Epithelial cell of esophagus (primary cell): ENCODE measurements around the gene IGSF23.

Source experiments
- DNase-seq: peaks from one replicate; pipeline ENCODE4 v3.0.0; 2010; ENCODE audit warnings: low read depth
- H3K4me3 ChIP-seq: 2 replicates; pipeline ENCODE4 v1.5.1; 2011; ENCODE audit warnings: mild to moderate bottlenecking, low read length, control low read depth
- CTCF ChIP-seq: IDR thresholded peaks from 2 replicates; pipeline ENCODE4 v1.5.1; 2011; ENCODE audit warnings: low read depth, mild to moderate bottlenecking, low read length, control low read depth, inconsistent platforms; ENCODE audit not compliant: insufficient read depth; ENCODE audit errors: missing control alignments

Gene IGSF23

GRCh38 chr19:44572581-44572900 lies 40.8 kb upstream of the IGSF23 start:
- no peak for TF ChIP-seq CTCF
- no peak for DNase-seq
- no peak overlapping the region for H3K4me3 ChIP-seq

- DNase-seq = no peak
- no peak overlapping the region for H3K4me3 ChIP-seq
- TF ChIP-seq CTCF = no peak
These were observed 40.2 kb upstream of the IGSF23 start for GRCh38 chr19:44573183-44573582.

- no peak overlapping the region for H3K4me3 ChIP-seq
- DNase-seq = no peak
- TF ChIP-seq CTCF = no peak
These were observed 39.7 kb upstream of the IGSF23 start for GRCh38 chr19:44573627-44574026.

GRCh38 chr19:44574186-44574950 lies 39.0 kb upstream of the IGSF23 start:
- no peak overlapping the region for H3K4me3 ChIP-seq
- TF ChIP-seq CTCF = no peak
- DNase-seq = no peak

- no peak for TF ChIP-seq CTCF
- H3K4me3 ChIP-seq = no peak overlapping the region
- no peak for DNase-seq
These were observed 38.2 kb upstream of the IGSF23 start for GRCh38 chr19:44575116-44575700.

- peak; percentile 93 for TF ChIP-seq CTCF
- peak; percentile 77 for DNase-seq
These were observed 36.4 kb upstream of the IGSF23 start for GRCh38 chr19:44576843-44577565.

More at GRCh38 chr19:44576843-44577565, 36.4 kb upstream of the IGSF23 start:
- no peak overlapping the region for H3K4me3 ChIP-seq
